IMR-90 (cell line): ENCODE data around the gene UCK2.

Source experiments
- BHLHE40 ChIP-seq: fragments of 150-350 bp; IDR thresholded peaks from 2 replicates; pipeline ENCODE4 v1.6.1; 2016; ENCODE audit warnings: mild to moderate bottlenecking, low read depth, low read length
- CHD1 ChIP-seq: IDR thresholded peaks from 2 replicates; pipeline ENCODE4 v1.6.1; 2012; ENCODE audit warnings: low read depth, low read length, improper control_type of control experiment
- FOS ChIP-seq: fragments of 150-350 bp; IDR thresholded peaks from 2 replicates; pipeline ENCODE4 v1.6.1; 2016; ENCODE audit warnings: low read depth, low read length
- POLR2A ChIP-seq: IDR thresholded peaks from 2 replicates; pipeline ENCODE4 v1.6.1; 2012; ENCODE audit warnings: mild to moderate bottlenecking, low read depth, low read length
- RAD21 ChIP-seq: IDR thresholded peaks from 2 replicates; pipeline ENCODE4 v1.6.1; 2012; ENCODE audit warnings: low read length, improper control_type of control experiment
- SMC3 ChIP-seq: fragments of 150-350 bp; IDR thresholded peaks from 2 replicates; pipeline ENCODE4 v1.6.1; 2016; ENCODE audit warnings: low read depth, mild to moderate bottlenecking, antibody characterized with exemption, low read length, moderate library complexity
- TF ChIP-seq, protein P1 (sequence below): conservative IDR thresholded peaks from 2 replicates; pipeline ENCODE4 v1.5.1; 2012; ENCODE audit warnings: mild to moderate bottlenecking, low read depth, low read length, improper control_type of control experiment

DNA sequence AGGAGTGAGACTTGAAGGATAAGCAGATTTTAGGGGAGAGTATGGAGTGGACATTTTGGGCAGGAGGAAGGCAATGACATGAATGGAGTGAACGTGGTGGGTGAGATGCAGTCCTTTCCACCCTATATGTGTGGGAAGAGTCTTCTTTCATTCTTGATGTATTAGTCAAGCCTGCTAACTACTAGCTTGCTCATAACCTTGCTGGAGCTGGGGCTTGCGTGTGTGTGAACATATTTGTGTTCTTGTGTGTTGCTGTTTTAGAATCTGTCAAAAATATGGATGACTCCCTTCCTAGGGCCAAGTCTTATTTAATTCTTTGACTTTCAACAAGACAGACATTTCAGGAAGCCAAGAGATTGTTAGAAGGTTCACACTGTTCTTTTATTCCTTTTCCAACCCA is 132.7 kb downstream of the UCK2 start:
- TF ChIP-seq, protein P1, sequence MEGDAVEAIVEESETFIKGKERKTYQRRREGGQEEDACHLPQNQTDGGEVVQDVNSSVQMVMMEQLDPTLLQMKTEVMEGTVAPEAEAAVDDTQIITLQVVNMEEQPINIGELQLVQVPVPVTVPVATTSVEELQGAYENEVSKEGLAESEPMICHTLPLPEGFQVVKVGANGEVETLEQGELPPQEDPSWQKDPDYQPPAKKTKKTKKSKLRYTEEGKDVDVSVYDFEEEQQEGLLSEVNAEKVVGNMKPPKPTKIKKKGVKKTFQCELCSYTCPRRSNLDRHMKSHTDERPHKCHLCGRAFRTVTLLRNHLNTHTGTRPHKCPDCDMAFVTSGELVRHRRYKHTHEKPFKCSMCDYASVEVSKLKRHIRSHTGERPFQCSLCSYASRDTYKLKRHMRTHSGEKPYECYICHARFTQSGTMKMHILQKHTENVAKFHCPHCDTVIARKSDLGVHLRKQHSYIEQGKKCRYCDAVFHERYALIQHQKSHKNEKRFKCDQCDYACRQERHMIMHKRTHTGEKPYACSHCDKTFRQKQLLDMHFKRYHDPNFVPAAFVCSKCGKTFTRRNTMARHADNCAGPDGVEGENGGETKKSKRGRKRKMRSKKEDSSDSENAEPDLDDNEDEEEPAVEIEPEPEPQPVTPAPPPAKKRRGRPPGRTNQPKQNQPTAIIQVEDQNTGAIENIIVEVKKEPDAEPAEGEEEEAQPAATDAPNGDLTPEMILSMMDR, result no peak
- TF ChIP-seq CHD1, result no peak
- no peak for TF ChIP-seq SMC3
- TF ChIP-seq BHLHE40, result no peak
- TF ChIP-seq POLR2A, result no peak
- TF ChIP-seq RAD21, result no peak
- no peak for TF ChIP-seq FOS
